ENCODE measurements around the gene OMA1. TPM values are rescaled to one million over a fixed set of nuclear protein-coding genes. Genes with fewer than 3 reads are reported as not detected.
"Not testable (repeated sequence)": the region's sequence is repeated elsewhere in the genome, so short reads cannot be mapped to it uniquely, and the experiment has no call there.

OMA1 gene
- total and polyA plus RNA-seq, 2 experiments from 2014 or later = 11.7 to 13.2 TPM

- Histone ChIP-seq H3K4me1 (ENCODE audit: low read depth) (no peaks in the 10 kb centered on the region), H3K27ac (no peak overlapping the region), H3K4me3 (no peak overlapping the region), H3K36me3 (no peaks in the 10 kb centered on the region), H3K9me3 (ENCODE audit: low read depth) (no peaks in the 10 kb centered on the region), H3K27me3 (peaks cover 2% of the 10 kb centered on the region)
- no peak for DNase-seq (ENCODE audit: low read depth in 1 of 2, low spot score in 1 of 2)
- no peak for TF ChIP-seq CTCF (IDR thresholded peaks at IDR 0.05; ENCODE audit: low read depth, low read length)
These were observed 4.9 kb upstream of the OMA1 start for GRCh38 chr1:58551186-58552140.

GRCh38 chr1:58549291-58549690, 2.8 kb upstream of the OMA1 start:
- DNase-seq (ENCODE audit: low read depth in 1 of 2, low spot score in 1 of 2); H3K4me1 ChIP-seq (ENCODE audit: low read depth); H3K36me3 ChIP-seq; H3K27ac ChIP-seq; H3K27me3 ChIP-seq; H3K4me3 ChIP-seq; H3K9me3 ChIP-seq (ENCODE audit: low read depth): not testable (repeated sequence)

GRCh38 chr1:58548371-58548770, 1.8 kb upstream of the OMA1 start:
- Histone ChIP-seq H3K36me3 (no peaks in the 10 kb centered on the region), H3K9me3 (ENCODE audit: low read depth) (no peaks in the 10 kb centered on the region), H3K27ac (no peak overlapping the region), H3K4me3 (no peak overlapping the region), H3K4me1 (ENCODE audit: low read depth) (peaks cover 2% of the 10 kb centered on the region), H3K27me3 (no peaks in the 10 kb centered on the region)
- peak in 1 of 2 donors; percentile 64 for DNase-seq (ENCODE audit: low read depth in 1 of 2, low spot score in 1 of 2)
- no peak for TF ChIP-seq CTCF (IDR thresholded peaks at IDR 0.05; ENCODE audit: low read depth, low read length)

- H3K4me3 ChIP-seq = peak overlapping the region; percentile 48
- no peaks in the 10 kb centered on the region for H3K27me3 ChIP-seq
- peak; percentile 85 to 88 for DNase-seq (ENCODE audit: low read depth in 1 of 2, low spot score in 1 of 2)
- no peak for TF ChIP-seq CTCF (IDR thresholded peaks at IDR 0.05; ENCODE audit: low read depth, low read length)
- H3K27ac ChIP-seq = peak overlapping the region; percentile 98
- H3K9me3 ChIP-seq (ENCODE audit: low read depth) = no peaks in the 10 kb centered on the region
- no peaks in the 10 kb centered on the region for H3K36me3 ChIP-seq
- peaks cover 2% of the 10 kb centered on the region for H3K4me1 ChIP-seq (ENCODE audit: low read depth)
These were observed 671 bp downstream of the OMA1 start for GRCh38 chr1:58545591-58546519.

GRCh38 chr1:58543260-58543659, 3.3 kb downstream of the OMA1 start:
- Histone ChIP-seq H3K4me1 (ENCODE audit: low read depth) (peaks cover 2% of the 10 kb centered on the region), H3K4me3 (no peak overlapping the region), H3K36me3 (no peaks in the 10 kb centered on the region), H3K27ac (no peak overlapping the region), H3K27me3 (no peaks in the 10 kb centered on the region), H3K9me3 (ENCODE audit: low read depth) (no peaks in the 10 kb centered on the region)
- no peak for TF ChIP-seq CTCF (IDR thresholded peaks at IDR 0.05; ENCODE audit: low read depth, low read length)
- no peak for DNase-seq (ENCODE audit: low read depth in 1 of 2, low spot score in 1 of 2)

Measured in cardiac muscle cell (in vitro differentiated cells and primary cell).